Stimulated activated CD8-positive, alpha-beta memory T cell treated with anti-CD3 and anti-CD28 coated beads, Interleukin-2, amount 100 ng/mL, for 48 hours (primary cell): ENCODE data around the gene SLC36A4.
"Not testable (repeated sequence)": the region's sequence is repeated elsewhere in the genome, so short reads cannot be mapped to it uniquely, and the experiment has no call there.

ENCODE experiments used
- DNase-seq, 2 donors: peaks; one replicate each; pipeline ENCODE4 v3.0.0-alpha.2; 2020; ENCODE audit warnings: low read depth in 2 of 2

SLC36A4 gene

GRCh38 chr11:93194673-93195291 lies 3.0 kb downstream of the SLC36A4 start:
- no peak for DNase-seq

GRCh38 chr11:93193731-93194130 lies 4.1 kb downstream of the SLC36A4 start:
- no peak for DNase-seq

- DNase-seq, result no peak
These were observed 5.6 kb downstream of the SLC36A4 start for GRCh38 chr11:93192163-93192562.

- no peak for DNase-seq
These were observed 8.3 kb downstream of the SLC36A4 start for GRCh38 chr11:93189462-93189861.

- no peak for DNase-seq
These were observed 9.1 kb downstream of the SLC36A4 start for GRCh38 chr11:93188726-93189125.

GRCh38 chr11:93187290-93187689 lies 10.5 kb downstream of the SLC36A4 start:
- no peak for DNase-seq

- DNase-seq, result not testable (repeated sequence)
These were observed 19.9 kb downstream of the SLC36A4 start for GRCh38 chr11:93177891-93178290.

GRCh38 chr11:93169950-93170561 lies 27.7 kb downstream of the SLC36A4 start:
- no peak for DNase-seq

- DNase-seq, result no peak
These were observed 28.6 kb downstream of the SLC36A4 start for GRCh38 chr11:93169143-93169542.

GRCh38 chr11:93166862-93167261 lies 30.9 kb downstream of the SLC36A4 start:
- DNase-seq, result no peak

GRCh38 chr11:93166194-93166593 lies 31.6 kb downstream of the SLC36A4 start:
- no peak for DNase-seq

GRCh38 chr11:93160808-93161207 lies 37.0 kb downstream of the SLC36A4 start:
- DNase-seq, result no peak

GRCh38 chr11:93160156-93160555 lies 37.6 kb downstream of the SLC36A4 start:
- no peak for DNase-seq

- DNase-seq, result no peak
These were observed 38.1 kb downstream of the SLC36A4 start for GRCh38 chr11:93159721-93160120.

GRCh38 chr11:93155738-93156137 lies 42.1 kb downstream of the SLC36A4 start:
- no peak for DNase-seq

- no peak for DNase-seq
These were observed 52.3 kb downstream of the SLC36A4 start for GRCh38 chr11:93145390-93145915.

- DNase-seq, result no peak
These were observed 54.0 kb downstream of the SLC36A4 start for GRCh38 chr11:93143800-93144199.

- DNase-seq, result no peak
These were observed 54.6 kb downstream of the SLC36A4 start for GRCh38 chr11:93143186-93143585.

- DNase-seq, result no peak
These were observed 64.2 kb downstream of the SLC36A4 start for GRCh38 chr11:93133488-93134109.

GRCh38 chr11:93132836-93133235 lies 65.0 kb downstream of the SLC36A4 start:
- no peak for DNase-seq

GRCh38 chr11:93131709-93132108 lies 66.1 kb downstream of the SLC36A4 start:
- no peak for DNase-seq

- no peak for DNase-seq
These were observed 69.2 kb downstream of the SLC36A4 start for GRCh38 chr11:93128574-93128973.

- DNase-seq, result no peak
These were observed 74.4 kb downstream of the SLC36A4 start for GRCh38 chr11:93123351-93123898.
